ENCODE data around the gene HHAT. TPM values are rescaled to one million over a fixed set of nuclear protein-coding genes. Genes with fewer than 3 reads are reported as not detected.

Gene HHAT
- total and polyA plus RNA-seq, 9 of the 15 experiments (the other 6 are each of a cell fraction or from before 2014, with no cell fraction given), result 0.07 to 0.16 (median 0.13) TPM; not detected in 1

DNA sequence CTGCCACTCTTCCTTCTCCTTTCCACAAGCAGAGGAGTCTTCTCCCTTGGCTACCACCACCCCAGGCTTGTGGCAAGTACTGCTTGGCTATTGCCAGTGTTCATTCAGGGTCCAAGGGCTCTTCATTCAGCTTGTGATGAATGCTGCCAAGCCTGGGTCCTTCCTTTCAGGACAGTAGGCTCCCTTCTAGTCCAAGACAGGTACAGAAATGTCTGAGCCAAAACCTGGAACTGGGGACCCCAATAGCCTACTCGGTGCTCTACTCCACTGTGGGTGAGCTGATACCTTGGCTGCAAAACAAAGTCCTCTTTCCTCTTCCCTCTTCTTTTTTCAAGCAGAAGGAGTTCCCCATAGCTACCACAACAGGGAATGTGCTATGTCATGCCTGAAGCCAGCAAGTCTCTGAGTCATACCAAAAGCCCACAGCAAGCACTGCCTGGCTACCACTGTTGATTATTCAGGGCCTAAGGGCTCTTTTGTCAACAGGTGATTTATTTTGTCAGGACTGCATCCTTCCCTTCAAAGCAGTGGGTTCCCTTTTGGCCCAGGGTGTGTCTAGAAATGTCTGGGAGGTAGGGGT, 268.9 kb downstream of the HHAT start (continued):
- TF ChIP-seq, protein P1, sequence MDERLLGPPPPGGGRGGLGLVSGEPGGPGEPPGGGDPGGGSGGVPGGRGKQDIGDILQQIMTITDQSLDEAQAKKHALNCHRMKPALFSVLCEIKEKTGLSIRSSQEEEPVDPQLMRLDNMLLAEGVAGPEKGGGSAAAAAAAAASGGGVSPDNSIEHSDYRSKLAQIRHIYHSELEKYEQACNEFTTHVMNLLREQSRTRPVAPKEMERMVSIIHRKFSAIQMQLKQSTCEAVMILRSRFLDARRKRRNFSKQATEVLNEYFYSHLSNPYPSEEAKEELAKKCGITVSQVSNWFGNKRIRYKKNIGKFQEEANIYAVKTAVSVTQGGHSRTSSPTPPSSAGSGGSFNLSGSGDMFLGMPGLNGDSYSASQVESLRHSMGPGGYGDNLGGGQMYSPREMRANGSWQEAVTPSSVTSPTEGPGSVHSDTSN (CRISPR knock-in tag; IDR thresholded peaks at IDR 0.05; ENCODE audit: low read depth), result no peak
- TF ChIP-seq, protein P1 (tag; conservative IDR thresholded peaks at IDR 0.05; ENCODE audit: low read depth), result peak; percentile 54; the same call in 1 of the 2 replicates
- TF ChIP-seq SMARCA4 (IDR thresholded peaks at IDR 0.05) (peak; percentile 78), ZNF584 (CRISPR knock-in tag; IDR thresholded peaks at IDR 0.05; ENCODE audit: low read depth) (peak; percentile 67; the same call in 1 of the 2 replicates), MAFK (IDR thresholded peaks at IDR 0.05; ENCODE audit: low read length) (peak; percentile 81), DPF2 (IDR thresholded peaks at IDR 0.05) (peak; percentile 67; the same call in 1 of the 2 replicates), SMARCC2 (IDR thresholded peaks at IDR 0.05; ENCODE audit: low read depth) (peak; percentile 48; the same call in 1 of the 2 replicates), NFE2L1 (tag; IDR thresholded peaks at IDR 0.05; ENCODE audit: borderline replicate concordance, low read depth) (peak; percentile 59; the same call in 1 of the 2 replicates), TBL1XR1 (IDR thresholded peaks at IDR 0.05; ENCODE audit: low read length in 2 of 2) (no peak)
